Tongue (tissue), 2 donors: Measurements from ENCODE around the gene GNG12. TPM values are rescaled to one million over a fixed set of nuclear protein-coding genes. Genes with fewer than 3 reads are reported as not detected.

Source experiments
- DNase-seq: peaks from one replicate; pipeline ENCODE4 v3.0.0-alpha.2; 2015
- total RNA-seq: library from RNA; depleted of rRNA; stranded (reverse); fragments of >200 nt; gene quantifications from one replicate; pipeline ENCODE4 v1.2.3, GENCODE V29; 2014

Gene GNG12
- total RNA-seq, 1 donor from 2014 or later, result 68.1 TPM

DNA sequence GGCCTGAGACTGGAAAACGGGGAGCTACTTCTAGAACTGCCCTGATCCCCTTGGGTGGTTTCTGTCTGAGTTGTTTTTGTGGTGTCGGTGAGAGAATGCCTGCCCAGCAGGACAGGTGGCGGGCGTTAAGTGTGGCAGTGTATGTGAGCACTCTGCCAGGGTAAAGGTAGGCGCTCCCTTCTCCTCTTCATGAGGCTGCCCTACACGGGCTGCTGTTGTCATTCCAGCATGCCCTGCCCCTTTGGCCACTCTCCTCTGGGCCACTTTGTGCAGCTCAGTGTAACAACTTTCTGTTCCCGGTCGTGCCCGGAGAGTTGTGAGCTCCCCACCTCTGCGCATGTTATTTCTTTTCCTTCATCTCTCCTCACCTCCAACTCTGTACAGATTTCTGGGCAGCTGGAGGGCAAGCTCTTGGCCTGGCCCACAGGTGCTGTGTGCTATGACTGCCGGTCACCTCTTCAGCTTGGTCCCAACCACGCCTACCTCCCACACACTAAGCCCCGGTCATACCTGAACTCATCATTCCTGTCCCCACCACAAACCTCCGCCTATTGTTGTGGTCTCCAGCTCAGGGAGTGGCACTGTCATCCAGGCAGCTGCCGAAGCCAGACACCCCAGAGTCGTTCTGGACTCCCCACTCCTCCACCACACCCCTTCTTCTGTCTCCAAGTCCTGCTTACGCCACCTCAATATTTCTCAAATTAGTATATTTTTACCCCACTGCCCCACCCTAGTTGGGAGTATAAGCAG lies 79.3 kb downstream of the GNG12 start:
- no peak for DNase-seq

DNA sequence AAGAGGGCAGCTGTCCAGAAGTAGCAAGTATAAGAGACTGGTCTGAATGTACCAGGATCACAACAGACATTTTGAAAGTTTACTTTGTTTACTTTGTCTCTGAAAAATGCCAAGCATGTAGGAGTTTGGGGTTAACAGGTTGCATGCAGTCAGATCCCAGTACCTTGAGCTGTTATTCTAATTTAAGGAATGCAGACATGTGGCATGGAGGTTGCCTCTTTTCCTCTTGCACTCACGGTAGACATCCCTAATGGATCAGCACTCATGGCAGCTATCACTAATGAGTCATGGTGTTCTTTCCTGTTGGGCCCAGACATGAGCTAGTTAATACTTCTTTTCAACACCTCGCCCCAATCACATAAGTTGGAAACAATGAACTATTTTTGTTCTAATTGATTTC lies 81.0 kb downstream of the GNG12 start:
- no peak for DNase-seq

GRCh38 chr1:67750691-67751054 lies 82.6 kb downstream of the GNG12 start:
- no peak for DNase-seq

- DNase-seq, result peak; percentile 52
Measured at GRCh38 chr1:67749844-67750690, 83.2 kb downstream of the GNG12 start.

DNA sequence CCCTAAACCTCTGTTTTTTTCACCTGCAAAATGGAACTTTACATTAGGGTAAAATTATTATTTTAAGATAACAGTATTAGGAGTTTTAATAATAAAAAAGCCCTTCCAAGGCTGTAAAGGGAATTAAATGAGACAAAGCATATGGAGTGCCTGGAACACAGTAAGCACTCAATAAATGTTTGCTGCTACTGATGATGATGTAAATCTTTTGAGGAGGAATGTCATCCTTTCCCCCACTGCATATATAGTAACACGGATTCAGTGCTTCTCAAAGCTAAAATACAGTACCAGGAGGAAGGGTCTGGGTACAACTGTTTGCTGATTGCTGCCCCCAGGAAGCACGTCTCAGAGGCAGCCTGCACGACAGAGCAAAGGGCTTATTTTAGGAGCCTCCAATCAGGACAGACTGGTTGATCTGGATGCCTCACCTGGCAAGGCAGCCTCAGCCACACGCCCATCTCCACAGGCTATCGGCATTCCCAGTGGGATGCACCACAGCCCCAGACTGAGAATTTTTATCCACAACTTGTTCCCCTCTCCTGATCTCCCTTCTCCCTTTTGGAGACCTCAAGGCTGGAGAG lies 83.9 kb downstream of the GNG12 start:
- no peak for DNase-seq

DNA sequence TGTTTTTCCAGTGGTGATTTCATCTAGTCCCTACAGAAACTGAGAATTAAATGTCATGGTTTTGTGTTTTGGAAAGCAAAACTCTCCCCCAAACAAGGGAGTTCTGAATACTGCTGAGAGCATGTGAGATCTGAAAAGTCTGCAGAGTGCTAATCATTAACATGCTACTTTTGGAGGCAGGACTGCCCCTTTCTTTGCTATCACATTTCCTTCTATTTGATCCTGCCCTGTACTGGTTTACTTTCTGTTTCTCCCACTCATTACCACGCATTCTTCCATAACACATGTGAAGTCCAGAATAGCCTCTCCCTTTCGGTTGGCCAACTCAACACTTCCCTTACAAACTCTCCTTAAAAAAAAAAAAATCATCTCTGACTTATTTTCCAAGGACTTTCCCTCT lies 84.6 kb downstream of the GNG12 start:
- peak; percentile 64 for DNase-seq

DNA sequence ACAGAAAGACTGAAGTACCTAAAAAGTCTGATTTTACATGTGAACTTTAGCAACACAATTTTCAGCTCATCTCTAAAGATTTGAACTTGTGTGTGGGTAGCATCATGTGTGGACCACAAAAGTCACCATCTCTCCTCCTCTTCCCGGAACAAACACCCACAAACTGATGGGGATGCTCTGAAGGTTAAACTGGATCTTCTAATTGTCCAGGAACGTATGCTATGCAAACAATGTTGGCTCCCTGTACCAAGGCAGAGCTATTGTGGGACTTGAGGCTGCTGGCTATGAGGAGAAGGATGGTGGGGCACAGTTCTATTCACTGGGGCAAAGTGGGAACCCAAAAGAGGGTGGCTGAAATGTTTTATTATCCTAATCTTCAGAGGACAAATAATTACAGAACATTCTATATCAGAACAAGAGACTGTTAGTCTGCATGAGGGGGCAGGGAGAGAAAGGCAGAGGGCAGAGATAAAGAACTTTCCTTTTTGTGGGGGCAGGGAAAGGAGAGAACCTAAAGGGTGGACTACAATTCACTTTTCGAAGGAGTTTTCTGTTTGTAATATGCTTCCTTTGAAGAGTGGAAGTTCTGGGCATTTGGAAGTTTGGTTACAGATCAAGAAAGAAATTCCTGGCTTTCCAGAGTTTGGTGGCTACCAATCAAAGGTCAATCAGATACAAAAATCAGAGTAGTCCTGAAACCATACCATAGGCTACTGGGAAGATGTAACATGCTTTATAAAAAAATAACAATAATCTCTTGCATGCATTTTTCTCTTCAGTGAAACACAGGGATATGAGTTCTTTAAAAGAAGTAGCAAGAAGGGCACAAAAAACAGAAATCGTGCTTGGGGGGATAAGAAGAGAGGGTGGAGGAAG lies 85.4 kb downstream of the GNG12 start:
- DNase-seq, result peak; percentile 41

DNA sequence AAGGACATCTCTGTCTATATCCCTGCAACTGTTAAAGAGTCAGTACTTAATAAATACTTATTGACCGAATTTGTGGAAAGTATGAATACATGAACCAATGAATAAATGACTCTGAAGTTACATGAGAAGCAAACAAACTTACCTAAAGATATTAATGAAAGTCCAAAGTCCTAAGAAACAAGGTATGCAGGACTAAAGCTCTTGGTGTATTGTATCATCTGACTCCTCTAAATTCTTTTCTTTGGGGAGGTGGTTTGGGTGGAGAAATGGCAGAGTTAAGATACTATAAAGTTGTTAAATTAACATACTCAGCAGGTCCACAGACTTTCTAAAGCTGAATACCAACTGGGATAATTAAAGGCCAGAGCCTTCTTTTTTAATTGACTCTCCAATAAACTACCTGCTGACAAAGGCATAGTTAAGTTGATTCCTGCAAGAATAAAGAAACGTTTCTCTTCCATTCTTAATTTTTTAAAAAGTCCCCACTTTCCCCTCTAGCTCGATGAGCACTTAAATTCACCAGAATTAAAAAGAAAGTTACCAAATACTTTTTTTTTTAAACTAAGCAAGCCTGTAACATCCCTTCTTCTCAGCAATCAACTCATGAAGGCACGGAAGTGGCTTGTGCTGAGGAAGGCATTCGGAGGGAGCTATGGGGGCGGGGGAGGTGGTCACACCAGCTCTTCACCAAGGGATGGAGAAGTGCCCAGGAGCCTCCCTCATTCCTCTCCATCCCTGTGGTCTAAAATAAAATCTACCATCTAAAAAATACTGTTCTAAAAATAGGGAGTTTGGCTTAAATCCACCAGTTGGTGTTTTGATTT lies 87.2 kb downstream of the GNG12 start:
- DNase-seq, result no peak

GRCh38 chr1:67743072-67743725 lies 90.1 kb downstream of the GNG12 start:
- no peak for DNase-seq

- DNase-seq, result no peak
Measured at GRCh38 chr1:67741736-67742135, 91.5 kb downstream of the GNG12 start.

- DNase-seq, result peak; percentile 40
Measured at GRCh38 chr1:67741121-67741520, 92.1 kb downstream of the GNG12 start.

DNA sequence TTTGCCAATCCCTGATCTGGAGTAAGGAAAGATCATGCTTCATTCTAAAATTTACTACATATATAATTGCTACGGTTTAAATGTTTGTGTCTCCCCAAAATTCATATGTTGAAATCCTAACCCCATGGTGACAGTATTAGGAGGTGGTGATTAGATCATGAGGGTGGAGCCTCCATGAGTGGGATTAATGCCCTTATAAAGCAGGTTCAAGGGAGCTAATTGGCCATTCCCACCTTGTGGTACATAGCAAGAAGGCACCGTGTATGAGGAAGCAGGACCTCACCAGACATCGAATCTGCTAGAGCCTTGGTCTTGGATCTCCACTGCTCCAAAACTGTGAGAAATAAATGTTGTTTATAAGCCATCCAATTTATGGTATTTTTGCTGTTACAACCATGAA lies 92.7 kb downstream of the GNG12 start:
- DNase-seq, result no peak

- DNase-seq, result no peak
Measured at GRCh38 chr1:67739361-67739760, 93.9 kb downstream of the GNG12 start.

DNA sequence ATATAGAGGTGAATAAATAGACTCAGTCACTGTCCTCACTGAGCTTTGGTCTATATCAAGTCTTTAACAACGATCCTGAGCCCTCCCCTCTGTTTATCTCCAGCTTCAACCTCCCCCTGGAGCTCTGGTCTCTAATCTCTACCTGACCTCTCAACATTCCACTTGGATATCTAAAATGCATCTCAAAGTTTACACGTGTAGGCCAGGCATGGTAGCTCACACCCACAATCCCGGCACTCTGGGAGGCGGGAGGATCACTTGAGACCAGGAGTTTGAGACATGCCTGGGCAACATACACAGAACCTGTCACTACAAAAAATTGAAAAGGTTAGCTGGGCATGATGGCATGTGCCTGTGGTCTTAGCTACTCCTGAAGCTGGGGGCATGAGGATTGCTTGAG lies 94.9 kb downstream of the GNG12 start:
- DNase-seq, result no peak

DNA sequence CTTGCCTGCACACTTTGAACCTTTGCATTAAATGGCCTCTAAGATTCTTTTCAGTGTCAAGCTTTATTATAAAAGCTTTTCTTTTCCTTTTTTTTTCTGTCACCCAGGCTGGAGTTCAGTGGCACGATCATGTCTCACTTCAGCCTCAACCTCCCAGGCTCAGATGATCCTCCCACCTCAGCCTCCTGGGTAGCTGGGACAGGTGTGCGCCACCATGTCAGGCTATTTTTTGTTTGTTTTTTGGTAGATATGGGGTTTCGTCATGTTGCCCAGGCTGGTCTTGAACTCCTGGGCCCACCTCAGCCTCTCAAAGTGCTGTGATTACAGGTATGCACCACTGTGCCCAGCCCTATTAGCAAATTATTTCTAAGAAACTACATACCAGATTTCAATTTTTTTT lies 95.4 kb downstream of the GNG12 start:
- DNase-seq, result no peak

DNA sequence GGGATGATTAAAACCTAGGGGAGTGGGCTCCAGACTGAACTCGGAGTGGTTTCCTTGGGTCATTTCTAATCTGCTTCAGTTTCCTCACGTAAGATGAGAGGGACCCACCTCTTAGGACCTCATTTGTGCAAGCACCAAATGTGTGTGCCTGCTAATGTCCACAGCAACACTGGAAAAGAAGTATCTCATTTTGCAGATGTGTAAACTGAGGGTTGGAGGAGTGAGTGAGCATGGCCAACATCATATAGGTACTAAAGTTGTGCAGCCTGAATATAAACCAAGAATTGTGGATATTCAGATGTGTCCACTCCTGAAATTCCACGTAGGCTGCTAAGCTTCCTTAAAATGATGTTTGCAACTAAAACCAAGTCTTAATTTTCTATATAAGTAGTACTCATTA lies 96.5 kb downstream of the GNG12 start:
- no peak for DNase-seq

DNA sequence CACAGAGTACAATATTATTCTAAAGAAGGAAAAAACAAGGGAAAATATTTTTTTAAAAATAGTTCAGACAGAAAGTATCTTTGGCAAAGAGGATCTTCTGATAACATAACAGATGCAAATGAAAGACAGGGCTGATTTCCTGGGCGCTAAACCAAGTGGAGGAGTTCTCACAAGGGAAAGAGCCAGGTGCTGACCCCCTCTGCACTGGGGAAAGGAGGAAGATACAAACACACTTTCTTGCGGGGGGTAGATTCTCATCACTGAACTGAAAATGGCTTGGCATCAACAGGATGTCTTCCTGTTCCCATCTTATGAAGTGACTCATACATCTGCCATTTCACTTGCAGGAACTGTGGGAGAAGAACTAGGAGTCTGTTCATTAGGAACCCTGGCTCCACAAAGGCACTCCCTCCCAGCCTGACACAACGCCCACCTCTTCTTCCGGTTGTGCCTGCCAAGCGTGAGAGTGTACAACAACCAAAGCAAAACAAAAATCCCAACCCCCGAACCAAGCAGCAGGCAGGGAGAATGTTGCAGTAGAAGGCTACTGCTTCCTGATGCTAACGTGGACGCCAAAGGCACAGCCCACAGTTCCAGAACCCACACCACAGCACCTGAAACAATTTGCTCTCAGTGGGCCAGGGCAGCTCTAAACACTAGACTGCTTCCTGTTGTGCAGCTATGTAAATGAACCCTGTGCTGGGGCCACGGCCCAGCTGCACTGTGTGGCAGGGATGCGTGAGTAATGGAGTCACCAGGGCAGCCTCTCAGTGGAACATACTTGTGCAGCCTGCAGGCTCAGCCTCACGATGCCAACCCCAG lies 97.2 kb downstream of the GNG12 start:
- peak; percentile 72 for DNase-seq

DNA sequence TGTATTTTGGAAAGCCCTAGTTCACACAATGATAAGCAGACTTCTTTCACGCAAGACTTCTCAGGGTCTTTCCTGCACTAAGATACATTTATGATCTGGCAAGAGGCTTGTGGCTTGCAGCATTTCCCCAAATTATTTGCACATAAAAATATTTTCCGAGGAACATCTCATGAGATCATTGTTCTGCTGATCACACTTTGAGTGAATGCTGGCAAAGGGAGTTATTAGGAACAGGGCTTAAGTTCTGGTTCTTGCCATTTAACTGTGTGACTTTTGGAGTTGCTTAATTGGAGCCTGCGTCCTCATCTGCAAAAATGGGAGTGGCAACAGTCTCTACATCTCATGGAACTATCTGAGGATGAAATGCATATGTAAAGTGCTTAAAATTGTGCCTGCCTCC lies 98.1 kb downstream of the GNG12 start:
- no peak for DNase-seq

- no peak for DNase-seq
Measured at GRCh38 chr1:67734323-67734690, 99.0 kb downstream of the GNG12 start.

DNA sequence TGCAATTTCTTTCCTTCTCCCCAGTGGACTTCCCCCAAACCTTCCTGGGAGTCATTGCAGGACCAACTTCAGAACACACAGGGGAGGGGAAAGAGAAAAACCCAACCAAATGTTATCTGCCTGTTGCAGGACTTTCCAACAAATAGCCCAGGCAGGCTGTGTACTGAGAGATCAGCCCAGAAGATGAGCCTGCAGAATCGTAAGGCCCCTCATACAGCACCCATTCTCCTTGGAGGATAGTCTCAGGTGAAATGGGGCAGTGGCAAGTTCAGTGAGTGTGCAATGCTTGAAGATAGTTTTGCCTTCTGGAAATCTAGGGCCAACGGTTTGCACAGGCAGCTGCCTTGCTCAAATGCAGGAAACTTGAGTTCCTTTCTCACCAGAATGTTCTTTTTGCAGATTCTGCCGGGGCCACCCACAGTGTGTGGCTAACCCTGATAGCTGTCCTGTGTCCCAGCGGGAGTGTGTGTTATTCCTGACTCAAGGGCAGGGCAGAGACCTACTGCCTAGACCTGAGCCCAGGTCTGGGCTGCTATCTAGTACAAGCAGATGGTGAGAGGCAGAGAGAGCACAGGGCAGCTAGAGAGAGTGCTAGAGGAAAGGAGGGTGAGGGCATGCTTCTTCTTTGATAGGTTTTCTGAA lies 99.5 kb downstream of the GNG12 start:
- no peak for DNase-seq
